ENCODE data around the gene METTL22.

The METTL22 gene

GRCh38 chr16:8621572-8622314 is at the start of gene METTL22:
TSS of gene METTL22 (plus strand) at chr16:8621698. CDS start at chr16:8625666, 3,968 bp downstream.
- DNase-seq (ENCODE audit: low spot score), result peak; percentile 95

GRCh38 chr16:8572063-8572918 is 49.2 kb upstream of the METTL22 start:
- no peak for DNase-seq (ENCODE audit: low spot score)

GRCh38 chr16:8572919-8573724 is 48.4 kb upstream of the METTL22 start:
- no peak for DNase-seq (ENCODE audit: low spot score)

- no peak for DNase-seq (ENCODE audit: low spot score)
Observed at GRCh38 chr16:8575399-8575798, 46.1 kb upstream of the METTL22 start.

- DNase-seq (ENCODE audit: low spot score), result no peak
Observed at GRCh38 chr16:8576141-8577004, 45.1 kb upstream of the METTL22 start.

- DNase-seq (ENCODE audit: low spot score), result no peak
Observed at GRCh38 chr16:8577678-8578304, 43.7 kb upstream of the METTL22 start.

GRCh38 chr16:8579559-8579958 is 41.9 kb upstream of the METTL22 start:
- DNase-seq (ENCODE audit: low spot score), result no peak

- DNase-seq (ENCODE audit: low spot score), result no peak
Observed at GRCh38 chr16:8581831-8582580, 39.5 kb upstream of the METTL22 start.

GRCh38 chr16:8583199-8583598 is 38.3 kb upstream of the METTL22 start:
- no peak for DNase-seq (ENCODE audit: low spot score)

- DNase-seq (ENCODE audit: low spot score), result no peak
Observed at GRCh38 chr16:8583732-8584131, 37.8 kb upstream of the METTL22 start.

- no peak for DNase-seq (ENCODE audit: low spot score)
Observed at GRCh38 chr16:8585041-8585440, 36.5 kb upstream of the METTL22 start.

- no peak for DNase-seq (ENCODE audit: low spot score)
Observed at GRCh38 chr16:8585857-8586256, 35.6 kb upstream of the METTL22 start.

GRCh38 chr16:8587065-8587464 is 34.4 kb upstream of the METTL22 start:
- no peak for DNase-seq (ENCODE audit: low spot score)

- DNase-seq (ENCODE audit: low spot score), result no peak
Observed at GRCh38 chr16:8588682-8589056, 32.8 kb upstream of the METTL22 start.

- DNase-seq (ENCODE audit: low spot score), result no peak
Observed at GRCh38 chr16:8589057-8589899, 32.2 kb upstream of the METTL22 start.

GRCh38 chr16:8589900-8590688 is 31.4 kb upstream of the METTL22 start, which contains the start of gene TMEM114:
TSS of gene TMEM114 (minus strand) at chr16:8590511. CDS start at chr16:8589838, 673 bp downstream.
- no peak for DNase-seq (ENCODE audit: low spot score)

GRCh38 chr16:8590811-8591210 is 30.7 kb upstream of the METTL22 start:
- DNase-seq (ENCODE audit: low spot score), result no peak

- DNase-seq (ENCODE audit: low spot score), result no peak
Observed at GRCh38 chr16:8591451-8591850, 30.0 kb upstream of the METTL22 start.

Data from left forelimb (tissue), 1 donor.